ENCODE data around the gene ULK3.

DNA sequence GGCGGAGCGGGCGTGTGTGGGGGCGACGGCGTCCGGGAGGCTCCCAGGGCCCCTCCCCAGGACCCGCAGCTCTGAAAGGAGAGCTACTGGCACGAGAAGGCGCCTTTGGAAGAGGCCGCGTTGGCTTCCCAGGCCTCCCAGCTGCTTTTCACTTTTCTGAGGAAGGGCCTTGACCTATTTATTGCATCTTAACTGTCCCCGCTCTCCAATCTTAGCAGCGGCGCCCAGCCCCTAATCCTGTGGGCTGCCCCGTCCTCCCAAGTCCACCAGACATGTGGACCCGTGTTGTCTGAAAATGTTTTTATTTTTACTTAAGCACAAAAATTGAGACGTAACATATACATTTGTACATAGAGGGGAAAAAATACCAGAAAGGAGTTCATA is 481 bp upstream of the ULK3 start:
- TF ChIP-seq, protein P1, sequence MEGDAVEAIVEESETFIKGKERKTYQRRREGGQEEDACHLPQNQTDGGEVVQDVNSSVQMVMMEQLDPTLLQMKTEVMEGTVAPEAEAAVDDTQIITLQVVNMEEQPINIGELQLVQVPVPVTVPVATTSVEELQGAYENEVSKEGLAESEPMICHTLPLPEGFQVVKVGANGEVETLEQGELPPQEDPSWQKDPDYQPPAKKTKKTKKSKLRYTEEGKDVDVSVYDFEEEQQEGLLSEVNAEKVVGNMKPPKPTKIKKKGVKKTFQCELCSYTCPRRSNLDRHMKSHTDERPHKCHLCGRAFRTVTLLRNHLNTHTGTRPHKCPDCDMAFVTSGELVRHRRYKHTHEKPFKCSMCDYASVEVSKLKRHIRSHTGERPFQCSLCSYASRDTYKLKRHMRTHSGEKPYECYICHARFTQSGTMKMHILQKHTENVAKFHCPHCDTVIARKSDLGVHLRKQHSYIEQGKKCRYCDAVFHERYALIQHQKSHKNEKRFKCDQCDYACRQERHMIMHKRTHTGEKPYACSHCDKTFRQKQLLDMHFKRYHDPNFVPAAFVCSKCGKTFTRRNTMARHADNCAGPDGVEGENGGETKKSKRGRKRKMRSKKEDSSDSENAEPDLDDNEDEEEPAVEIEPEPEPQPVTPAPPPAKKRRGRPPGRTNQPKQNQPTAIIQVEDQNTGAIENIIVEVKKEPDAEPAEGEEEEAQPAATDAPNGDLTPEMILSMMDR (tag by site-specific recombination; IDR thresholded peaks at IDR 0.05), result no peak
- TF ChIP-seq ZNF132 (tag by site-specific recombination; IDR thresholded peaks at IDR 0.05; ENCODE audit: borderline replicate concordance) (no peak), ZNF354C (tag by site-specific recombination; IDR thresholded peaks at IDR 0.05; ENCODE audit: borderline replicate concordance, low read depth) (no peak), ZNF561 (tag by site-specific recombination; IDR thresholded peaks at IDR 0.05; ENCODE audit: borderline replicate concordance) (no peak), ZNF549 (tag by site-specific recombination; IDR thresholded peaks at IDR 0.05) (no peak), SP7 (tag by site-specific recombination; IDR thresholded peaks at IDR 0.05) (no peak; the same call in 1 of the 2 replicates), ZNF529 (tag by site-specific recombination; IDR thresholded peaks at IDR 0.05; ENCODE audit: insufficient replicate concordance) (no peak), ZFP41 (tag by site-specific recombination; IDR thresholded peaks at IDR 0.05; ENCODE audit: borderline replicate concordance) (no peak), ZNF423 (tag by site-specific recombination; IDR thresholded peaks at IDR 0.05) (no peak), ZNF24 (tag by site-specific recombination; IDR thresholded peaks at IDR 0.05) (peak; percentile 64; the same call in 1 of the 2 replicates)
- TF ChIP-seq, protein P2, sequence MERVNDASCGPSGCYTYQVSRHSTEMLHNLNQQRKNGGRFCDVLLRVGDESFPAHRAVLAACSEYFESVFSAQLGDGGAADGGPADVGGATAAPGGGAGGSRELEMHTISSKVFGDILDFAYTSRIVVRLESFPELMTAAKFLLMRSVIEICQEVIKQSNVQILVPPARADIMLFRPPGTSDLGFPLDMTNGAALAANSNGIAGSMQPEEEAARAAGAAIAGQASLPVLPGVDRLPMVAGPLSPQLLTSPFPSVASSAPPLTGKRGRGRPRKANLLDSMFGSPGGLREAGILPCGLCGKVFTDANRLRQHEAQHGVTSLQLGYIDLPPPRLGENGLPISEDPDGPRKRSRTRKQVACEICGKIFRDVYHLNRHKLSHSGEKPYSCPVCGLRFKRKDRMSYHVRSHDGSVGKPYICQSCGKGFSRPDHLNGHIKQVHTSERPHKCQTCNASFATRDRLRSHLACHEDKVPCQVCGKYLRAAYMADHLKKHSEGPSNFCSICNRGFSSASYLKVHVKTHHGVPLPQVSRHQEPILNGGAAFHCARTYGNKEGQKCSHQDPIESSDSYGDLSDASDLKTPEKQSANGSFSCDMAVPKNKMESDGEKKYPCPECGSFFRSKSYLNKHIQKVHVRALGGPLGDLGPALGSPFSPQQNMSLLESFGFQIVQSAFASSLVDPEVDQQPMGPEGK (tag by site-specific recombination; IDR thresholded peaks at IDR 0.05), result no peak; the same call in 1 of the 2 replicates
- TF ChIP-seq, protein P3, sequence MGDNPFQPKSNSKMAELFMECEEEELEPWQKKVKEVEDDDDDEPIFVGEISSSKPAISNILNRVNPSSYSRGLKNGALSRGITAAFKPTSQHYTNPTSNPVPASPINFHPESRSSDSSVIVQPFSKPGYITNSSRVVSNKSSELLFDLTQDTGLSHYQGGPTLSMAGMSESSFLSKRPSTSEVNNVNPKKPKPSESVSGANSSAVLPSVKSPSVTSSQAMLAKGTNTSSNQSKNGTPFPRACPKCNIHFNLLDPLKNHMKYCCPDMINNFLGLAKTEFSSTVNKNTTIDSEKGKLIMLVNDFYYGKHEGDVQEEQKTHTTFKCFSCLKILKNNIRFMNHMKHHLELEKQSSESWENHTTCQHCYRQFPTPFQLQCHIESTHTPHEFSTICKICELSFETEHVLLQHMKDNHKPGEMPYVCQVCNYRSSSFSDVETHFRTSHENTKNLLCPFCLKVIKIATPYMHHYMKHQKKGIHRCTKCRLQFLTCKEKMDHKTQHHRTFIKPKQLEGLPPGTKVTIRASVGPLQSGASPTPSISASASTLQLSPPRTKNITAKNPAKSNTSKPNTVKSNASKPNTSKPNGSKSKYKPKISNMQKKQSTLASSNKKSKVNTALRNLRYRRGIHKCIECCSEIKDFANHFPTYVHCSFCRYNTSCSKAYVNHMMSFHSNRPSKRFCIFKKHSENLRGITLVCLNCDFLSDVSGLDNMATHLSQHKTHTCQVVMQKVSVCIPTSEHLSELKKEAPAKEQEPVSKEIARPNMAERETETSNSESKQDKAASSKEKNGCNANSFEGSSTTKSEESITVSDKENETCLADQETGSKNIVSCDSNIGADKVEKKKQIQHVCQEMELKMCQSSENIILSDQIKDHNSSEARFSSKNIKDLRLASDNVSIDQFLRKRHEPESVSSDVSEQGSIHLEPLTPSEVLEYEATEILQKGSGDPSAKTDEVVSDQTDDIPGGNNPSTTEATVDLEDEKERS (tag by site-specific recombination; IDR thresholded peaks at IDR 0.05), result no peak
- TF ChIP-seq, protein P4, sequence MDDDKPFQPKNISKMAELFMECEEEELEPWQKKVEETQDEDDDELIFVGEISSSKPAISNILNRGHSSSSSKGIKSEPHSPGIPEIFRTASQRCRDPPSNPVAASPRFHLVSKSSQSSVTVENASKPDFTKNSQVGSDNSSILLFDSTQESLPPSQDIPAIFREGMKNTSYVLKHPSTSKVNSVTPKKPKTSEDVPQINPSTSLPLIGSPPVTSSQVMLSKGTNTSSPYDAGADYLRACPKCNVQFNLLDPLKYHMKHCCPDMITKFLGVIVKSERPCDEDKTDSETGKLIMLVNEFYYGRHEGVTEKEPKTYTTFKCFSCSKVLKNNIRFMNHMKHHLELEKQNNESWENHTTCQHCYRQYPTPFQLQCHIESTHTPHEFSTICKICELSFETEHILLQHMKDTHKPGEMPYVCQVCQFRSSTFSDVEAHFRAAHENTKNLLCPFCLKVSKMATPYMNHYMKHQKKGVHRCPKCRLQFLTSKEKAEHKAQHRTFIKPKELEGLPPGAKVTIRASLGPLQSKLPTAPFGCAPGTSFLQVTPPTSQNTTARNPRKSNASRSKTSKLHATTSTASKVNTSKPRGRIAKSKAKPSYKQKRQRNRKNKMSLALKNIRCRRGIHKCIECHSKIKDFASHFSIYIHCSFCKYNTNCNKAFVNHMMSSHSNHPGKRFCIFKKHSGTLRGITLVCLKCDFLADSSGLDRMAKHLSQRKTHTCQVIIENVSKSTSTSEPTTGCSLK (tag by site-specific recombination; IDR thresholded peaks at IDR 0.05), result no peak
